Inflammatory macrophage treated with lipopolysaccharide for 1 hour (primary cell): ENCODE data around the gene GPR179.

Source experiments
- DNase-seq, 2 donors: peaks; one replicate each; pipeline ENCODE4 v3.0.0-alpha.2; 2020 to 2022

GPR179 gene

GRCh38 chr17:38345743-38346142 lies 2.0 kb upstream of the GPR179 start:
- DNase-seq: no peak

DNA sequence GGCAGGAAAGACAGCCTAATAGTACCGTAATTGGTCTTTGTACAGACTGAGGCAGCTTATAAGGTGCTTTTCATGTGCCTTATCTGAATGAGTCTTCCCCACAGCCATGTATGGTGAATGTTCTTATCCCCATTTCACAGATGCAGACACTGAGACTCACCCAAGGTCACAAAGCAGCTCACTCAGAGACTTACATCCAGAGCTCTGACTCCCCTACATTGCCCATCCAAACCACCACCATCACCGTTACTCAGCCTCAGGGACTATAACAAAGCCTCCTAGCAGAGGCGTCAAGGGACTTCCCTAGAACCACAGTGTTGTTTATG lies 627 bp upstream of the GPR179 start:
- DNase-seq: no peak

GRCh38 chr17:38342886-38343607 lies 709 bp downstream of the GPR179 start:
- DNase-seq: no peak

DNA sequence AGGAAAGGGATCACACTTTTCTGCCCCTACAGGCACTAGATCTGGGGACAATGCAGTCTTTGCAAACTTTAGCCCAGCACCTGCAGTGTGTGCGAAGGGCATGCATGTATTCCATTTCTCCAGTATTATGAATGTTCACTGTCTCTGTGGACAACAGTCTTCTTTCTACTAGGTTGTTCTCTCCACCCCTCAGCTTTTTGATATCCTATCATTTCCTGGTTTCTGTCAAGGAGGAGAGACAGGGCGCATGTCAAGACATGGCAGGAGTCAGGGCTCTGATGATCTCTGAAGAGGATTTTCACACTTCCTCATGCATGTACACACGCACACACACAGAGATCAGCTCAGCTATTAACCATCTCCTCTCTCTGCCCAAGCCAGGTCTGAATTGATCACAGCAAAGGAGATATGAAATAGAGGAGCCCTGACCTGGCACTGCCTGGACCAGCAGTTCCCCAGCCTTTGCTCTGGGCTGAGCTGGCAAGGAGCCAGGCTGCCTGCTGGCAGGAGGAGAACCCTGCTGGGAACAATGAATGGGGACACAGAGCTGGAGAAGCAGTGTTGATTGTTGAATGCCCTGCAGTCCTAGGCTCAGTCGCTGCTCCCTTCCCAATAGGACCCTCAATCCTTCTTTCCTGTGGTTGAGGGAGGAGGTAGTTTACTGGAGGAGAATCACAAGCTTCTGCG lies 2.6 kb downstream of the GPR179 start:
- no peak for DNase-seq

DNA sequence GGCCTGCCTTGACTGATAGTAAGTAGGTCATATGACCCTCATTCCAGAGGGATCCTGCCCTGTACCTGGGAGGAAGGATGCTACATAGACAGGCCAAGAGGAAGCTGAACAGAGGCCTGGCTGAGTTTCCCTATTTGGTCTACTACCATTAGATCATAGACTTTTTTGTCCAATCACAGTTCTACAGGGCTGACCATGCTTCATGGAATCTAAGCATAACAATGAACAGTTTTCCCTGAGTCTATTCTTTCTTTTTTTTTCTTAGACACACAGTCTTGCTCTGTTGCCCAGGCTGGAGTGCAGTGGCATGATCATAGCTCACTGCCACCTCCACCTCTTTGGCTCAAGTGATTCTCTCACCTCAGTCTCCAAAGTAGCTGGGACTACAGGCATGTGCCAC lies 3.9 kb downstream of the GPR179 start:
- DNase-seq: no peak

DNA sequence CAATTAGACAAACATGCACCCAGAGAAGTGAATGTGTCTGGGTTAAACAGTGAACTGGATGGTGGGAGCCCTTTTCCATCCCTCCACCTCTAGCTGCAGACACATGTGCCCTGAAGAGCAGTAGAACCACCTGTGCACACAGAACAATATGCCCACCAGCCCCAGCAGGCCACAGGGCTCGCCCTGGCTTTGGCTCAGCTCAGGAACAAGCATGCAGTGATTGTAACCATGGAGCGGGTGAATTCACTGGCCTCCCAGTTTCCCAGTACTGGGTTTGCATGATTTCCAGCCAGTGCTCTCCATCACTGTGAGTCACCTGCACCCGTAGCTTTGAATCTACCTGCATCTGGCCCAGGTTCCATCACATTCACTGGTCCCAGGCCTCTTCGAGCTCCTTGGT lies 5.2 kb downstream of the GPR179 start:
- no peak for DNase-seq

GRCh38 chr17:38338053-38338452 lies 5.7 kb downstream of the GPR179 start:
- no peak for DNase-seq

DNA sequence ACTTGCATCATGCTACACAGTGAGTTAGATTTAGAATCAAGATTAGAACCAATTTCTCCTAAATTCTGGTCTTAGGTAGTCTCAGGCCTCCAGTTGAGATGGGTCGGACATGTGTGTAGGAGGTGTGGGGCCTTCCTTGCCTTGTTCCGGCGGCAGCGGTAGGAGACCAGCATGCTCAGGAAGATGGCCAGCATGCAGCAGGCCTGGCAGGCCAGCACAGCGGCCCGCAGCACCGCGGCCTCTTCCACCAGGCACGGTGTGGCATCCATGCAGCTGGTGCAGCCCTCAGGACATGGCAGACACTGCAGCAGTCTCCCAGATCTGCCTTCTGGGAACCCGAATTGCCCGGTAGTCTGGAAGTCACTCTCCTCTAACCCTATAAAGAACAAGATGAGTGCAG lies 6.9 kb downstream of the GPR179 start:
- no peak for DNase-seq

GRCh38 chr17:38334480-38335364 lies 9.0 kb downstream of the GPR179 start:
- no peak for DNase-seq

DNA sequence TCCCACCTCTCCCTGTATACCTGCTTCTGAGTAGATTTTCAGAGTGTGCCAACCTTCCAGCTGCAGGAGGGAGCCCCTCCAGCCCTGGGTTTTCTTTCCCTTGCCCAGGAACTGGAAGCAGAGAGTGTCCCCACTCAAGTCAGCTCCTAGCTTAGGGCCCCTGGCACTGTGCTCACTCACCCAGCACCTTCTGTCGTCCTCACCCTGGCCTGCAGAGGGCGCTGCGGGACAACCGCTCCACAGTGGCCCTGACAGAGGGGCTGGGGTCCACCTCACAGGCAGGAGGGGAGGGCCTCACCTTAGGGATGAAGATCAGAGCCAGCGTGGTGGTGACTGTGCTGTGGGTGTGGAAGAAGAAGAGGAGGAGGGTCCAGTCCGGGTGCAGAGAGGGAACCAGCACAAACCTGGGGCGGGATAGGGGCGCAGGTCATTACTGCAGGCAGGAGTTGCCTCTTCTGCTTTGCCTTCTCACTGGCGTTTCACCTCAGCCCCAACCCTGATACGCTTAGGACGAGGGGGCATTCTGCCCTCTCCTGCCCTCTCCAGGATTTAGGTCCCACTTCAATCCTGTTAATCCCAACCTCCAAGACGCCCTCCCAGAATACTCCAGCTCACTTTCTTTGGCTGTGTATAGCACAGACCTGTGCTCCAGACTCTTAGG lies 10.0 kb downstream of the GPR179 start:
- DNase-seq: peak in 1 of 2 donors; percentile 49

- no peak for DNase-seq
These were observed 11.0 kb downstream of the GPR179 start for GRCh38 chr17:38332735-38333134.

DNA sequence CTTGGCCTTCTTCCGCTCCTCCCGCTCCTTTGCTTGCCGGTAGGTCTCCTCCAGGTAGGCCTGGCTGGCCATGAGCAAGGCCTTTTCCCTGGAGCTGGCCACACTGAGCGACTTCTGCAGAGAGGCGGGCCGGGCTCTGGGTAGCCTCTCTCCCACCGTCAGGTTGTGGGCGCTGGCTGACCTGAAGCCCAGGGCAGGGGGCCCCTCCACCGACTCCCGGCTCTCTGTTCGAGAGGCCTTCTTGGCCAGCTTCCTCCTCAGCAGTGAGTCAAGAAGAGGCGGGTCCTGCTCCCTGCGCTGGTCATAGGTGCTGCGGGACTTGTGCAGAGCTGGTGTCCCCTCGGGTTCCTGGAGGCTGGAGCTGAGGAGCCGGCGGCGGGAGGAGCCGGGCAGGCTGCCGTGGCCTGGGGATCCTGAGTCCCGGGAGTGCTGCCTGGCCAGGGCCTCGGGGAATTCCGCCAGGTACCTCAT lies 12.8 kb downstream of the GPR179 start:
- DNase-seq: no peak

- no peak for DNase-seq
These were observed 13.7 kb downstream of the GPR179 start for GRCh38 chr17:38329808-38330730.

DNA sequence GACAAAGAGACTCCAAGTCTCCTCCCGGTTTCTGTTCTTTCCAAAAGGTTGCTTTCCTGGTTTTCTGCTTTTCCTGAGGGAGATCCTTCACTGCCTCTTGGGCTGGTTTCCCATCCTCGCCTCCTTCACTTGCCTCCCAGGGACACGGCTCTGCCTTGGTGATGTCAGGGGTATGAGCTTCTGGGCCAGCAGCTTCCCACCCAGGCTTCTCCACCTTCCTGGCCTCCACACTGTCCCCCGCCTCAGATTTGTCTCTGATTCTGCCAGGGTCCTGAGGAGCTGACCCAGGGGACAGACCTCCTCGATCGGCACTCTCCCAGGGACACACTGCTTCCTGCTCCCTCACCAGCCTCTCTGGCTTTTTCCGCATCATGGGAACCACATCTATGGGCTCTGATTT lies 14.5 kb downstream of the GPR179 start:
- DNase-seq: no peak

DNA sequence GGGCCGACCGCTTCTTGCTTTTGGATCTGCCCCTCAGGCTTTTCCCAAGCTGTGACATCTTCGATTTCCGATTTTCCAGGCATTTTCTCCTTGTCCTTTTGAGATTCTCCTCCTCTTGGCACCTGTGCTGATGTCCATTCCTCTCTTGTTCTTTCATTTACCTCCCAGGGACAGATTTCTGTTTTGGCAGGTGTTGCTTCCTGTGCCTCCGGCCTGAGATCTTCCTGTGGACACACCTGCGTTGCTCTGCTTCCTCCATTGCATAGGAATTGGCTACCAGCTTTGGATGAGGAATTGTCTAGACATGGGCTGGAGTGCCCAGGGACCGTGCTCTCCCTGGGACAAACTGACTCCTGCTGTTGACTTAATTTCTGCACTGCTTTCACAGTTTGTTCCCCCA lies 15.1 kb downstream of the GPR179 start:
- DNase-seq: no peak

DNA sequence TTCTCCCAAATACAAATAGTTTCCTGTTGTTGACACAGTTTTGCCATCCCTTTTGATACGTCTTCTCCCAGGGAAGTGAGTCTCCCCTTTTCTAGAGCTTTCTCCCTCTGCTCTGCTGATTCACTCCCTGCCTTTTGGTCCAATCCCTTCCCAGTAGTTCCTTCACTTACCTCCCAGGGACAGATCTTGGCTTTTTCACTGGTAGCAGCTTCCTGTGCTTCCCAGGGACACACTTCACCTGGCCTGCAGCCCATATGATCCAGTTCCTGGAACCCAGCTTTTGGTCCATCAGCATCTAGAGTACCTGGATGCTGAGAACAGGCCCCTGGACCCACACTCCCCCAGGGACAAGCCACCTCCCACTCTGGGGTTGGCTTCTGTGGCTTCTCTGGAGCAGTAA lies 15.8 kb downstream of the GPR179 start:
- no peak for DNase-seq

GRCh38 chr17:38326996-38327792 lies 16.6 kb downstream of the GPR179 start:
- peak; percentile 47 to 65 for DNase-seq

GRCh38 chr17:38325221-38325851 lies 18.4 kb downstream of the GPR179 start:
- no peak for DNase-seq

DNA sequence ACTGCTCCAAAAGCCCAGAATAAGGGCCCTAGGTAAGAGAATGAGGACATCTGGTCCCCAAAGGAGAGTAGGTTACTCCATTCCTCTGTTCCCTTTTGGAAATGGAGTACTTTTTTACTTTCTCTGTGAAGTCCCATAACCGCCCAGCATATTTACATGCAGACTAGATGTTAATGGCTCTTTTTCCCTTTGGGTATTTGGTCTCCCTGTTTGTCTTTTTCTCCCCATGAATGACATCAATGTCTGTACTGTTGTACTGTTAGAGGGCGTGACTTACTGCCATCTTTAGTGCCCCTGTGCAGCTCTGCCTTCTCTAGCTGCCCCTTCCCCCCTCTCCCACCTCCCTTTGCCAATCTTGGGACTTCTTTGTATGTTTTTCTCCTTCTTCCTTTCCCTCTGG lies 19.0 kb downstream of the GPR179 start:
- no peak for DNase-seq

DNA sequence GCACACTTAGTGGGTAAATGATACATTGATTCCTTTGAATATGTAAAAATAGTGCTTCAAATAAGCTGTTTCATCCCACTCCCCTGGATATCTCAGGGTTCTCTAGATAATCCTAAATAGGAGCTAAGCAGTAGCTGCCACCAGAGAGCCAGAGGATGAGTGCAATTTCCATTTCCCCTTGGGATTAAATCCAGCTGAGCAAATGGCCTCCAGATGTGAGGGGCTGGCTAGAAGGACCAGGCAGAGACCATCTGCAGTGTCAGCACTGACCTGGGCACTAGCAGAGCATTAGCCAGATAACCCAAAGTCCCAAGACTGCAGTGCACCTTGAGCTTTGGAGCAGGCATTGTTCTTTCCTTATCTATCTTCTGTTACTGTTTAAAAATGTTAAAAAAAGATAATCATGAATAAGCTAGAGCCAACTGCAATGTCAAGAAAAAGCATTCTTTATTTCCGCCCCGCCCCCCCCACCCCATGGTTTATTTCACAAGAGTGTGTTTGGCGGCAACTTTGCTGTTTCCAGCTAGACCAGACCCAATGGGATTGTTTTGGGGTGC lies 19.5 kb downstream of the GPR179 start:
- no peak for DNase-seq
